SK-N-MC (cell line): Measurements from ENCODE around the gene CRTC3.
"Not testable (repeated sequence)": the region's sequence is repeated elsewhere in the genome, so short reads cannot be mapped to it uniquely, and the experiment has no call there.

Experiments used
- DNase-seq: peaks from one replicate; pipeline ENCODE4 v3.0.0-alpha.2; 2011; ENCODE audit warnings: low read depth, low spot score
- H3K27ac ChIP-seq: fragments of 200-600 bp; sonication (generic); 2 replicates; pipeline ENCODE4 v1.5.1; 2016; ENCODE audit warnings: mixed run types
- H3K36me3 ChIP-seq: fragments of 200-600 bp; sonication (generic); 2 replicates; pipeline ENCODE4 v1.6.1; 2017; ENCODE audit warnings: antibody characterized with exemption, low read length, mixed read lengths; ENCODE audit not compliant: insufficient read depth
- H3K4me3 ChIP-seq: fragments of 200-600 bp; sonication (generic); 2 replicates; pipeline ENCODE4 v1.5.1; 2016
- H3K9ac ChIP-seq: fragments of 200-600 bp; sonication (generic); 2 replicates; pipeline ENCODE4 v1.8.0; 2017; ENCODE audit warnings: mixed run types, mixed read lengths; ENCODE audit not compliant: insufficient read length
- H3K9me3 ChIP-seq: fragments of 200-600 bp; sonication (generic); 2 replicates; pipeline ENCODE4 v1.6.1; 2017; ENCODE audit warnings: low read depth, mild to moderate bottlenecking, antibody characterized with exemption, low read length, moderate library complexity, mixed read lengths
- EZH2 ChIP-seq: fragments of 200-600 bp; sonication (generic); IDR thresholded peaks from one replicate; pipeline ENCODE4 v1.6.1; 2017; ENCODE audit warnings: antibody characterized with exemption
- FOXP2 ChIP-seq: optimal IDR thresholded peaks from 2 replicates; pipeline ENCODE3; 2011; ENCODE audit warnings: mild to moderate bottlenecking, moderate library complexity; ENCODE audit not compliant: insufficient read depth; ENCODE audit errors: extremely low read length, control extremely low read depth
- POLR2AphosphoS5 ChIP-seq: IDR thresholded peaks from 2 replicates; pipeline ENCODE4 v1.6.1; 2012; ENCODE audit warnings: mild to moderate bottlenecking, low read depth, low read length, borderline replicate concordance

Gene CRTC3

DNA sequence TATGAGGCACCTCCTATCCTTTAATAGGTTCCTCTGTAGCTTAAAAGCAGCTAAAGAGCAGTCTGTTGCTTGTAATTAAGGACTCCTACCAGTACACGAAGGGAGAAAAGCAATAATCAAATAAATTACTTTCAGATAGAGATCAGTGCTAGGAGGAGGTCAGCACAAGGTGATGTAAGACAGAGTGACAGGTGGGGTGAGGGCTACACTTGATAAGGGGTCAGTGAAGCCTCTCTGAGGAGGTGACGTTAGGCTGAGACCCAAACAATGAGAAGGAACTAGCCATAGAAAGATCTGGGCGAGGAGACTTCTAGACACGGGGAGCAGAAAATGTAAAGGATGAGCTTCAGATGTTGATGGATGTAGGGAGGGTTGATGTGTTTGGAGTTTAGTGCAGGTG, 129.8 kb downstream of the CRTC3 start:
- DNase-seq = no peak
- TF ChIP-seq POLR2AphosphoS5 (no peak), EZH2 (no peak), FOXP2 (no peak)
- Histone ChIP-seq H3K27ac (no peak overlapping the region), H3K36me3 (no peaks in the 10 kb centered on the region), H3K4me3 (no peak overlapping the region), H3K9ac (no peak overlapping the region), H3K9me3 (no peaks in the 10 kb centered on the region)

- DNase-seq = no peak
- Histone ChIP-seq H3K9ac (no peak overlapping the region), H3K9me3 (no peaks in the 10 kb centered on the region), H3K4me3 (no peak overlapping the region), H3K27ac (no peak overlapping the region), H3K36me3 (no peaks in the 10 kb centered on the region)
- TF ChIP-seq POLR2AphosphoS5 (no peak), EZH2 (no peak), FOXP2 (no peak)
These were observed 130.7 kb downstream of the CRTC3 start for GRCh38 chr15:90660195-90660998.

- not testable (repeated sequence) for H3K36me3 ChIP-seq, H3K27ac ChIP-seq, H3K4me3 ChIP-seq, DNase-seq, H3K9me3 ChIP-seq, H3K9ac ChIP-seq
These were observed 131.2 kb downstream of the CRTC3 start for GRCh38 chr15:90660999-90661330.

DNA sequence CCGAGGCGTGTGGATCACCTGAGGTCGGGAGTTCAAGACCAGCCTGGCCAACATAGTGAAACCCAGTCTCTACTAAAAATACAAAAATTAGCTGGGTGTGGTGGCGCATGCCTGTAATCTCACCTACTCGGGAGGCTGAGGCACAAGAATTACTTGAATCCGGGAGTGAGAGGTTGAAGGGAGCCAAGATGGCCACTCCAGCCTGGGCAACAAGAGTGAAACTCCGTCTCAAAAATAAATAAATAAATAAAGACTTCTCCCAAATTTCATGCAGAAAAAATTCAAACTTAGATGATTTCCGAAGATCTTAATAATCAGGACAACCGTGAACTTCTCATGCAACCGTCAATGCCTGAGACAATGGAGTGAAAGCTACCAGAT, 134.3 kb downstream of the CRTC3 start:
- H3K9ac ChIP-seq, H3K4me3 ChIP-seq, H3K27ac ChIP-seq, H3K36me3 ChIP-seq, DNase-seq, H3K9me3 ChIP-seq: not testable (repeated sequence)

GRCh38 chr15:90664650-90665287, 135.0 kb downstream of the CRTC3 start:
- Histone ChIP-seq H3K4me3 (no peak overlapping the region), H3K9me3 (no peaks in the 10 kb centered on the region), H3K27ac (no peak overlapping the region), H3K36me3 (no peaks in the 10 kb centered on the region), H3K9ac (no peak overlapping the region)
- TF ChIP-seq POLR2AphosphoS5 = no peak
- no peak for TF ChIP-seq EZH2
- no peak for TF ChIP-seq FOXP2
- DNase-seq = no peak

DNA sequence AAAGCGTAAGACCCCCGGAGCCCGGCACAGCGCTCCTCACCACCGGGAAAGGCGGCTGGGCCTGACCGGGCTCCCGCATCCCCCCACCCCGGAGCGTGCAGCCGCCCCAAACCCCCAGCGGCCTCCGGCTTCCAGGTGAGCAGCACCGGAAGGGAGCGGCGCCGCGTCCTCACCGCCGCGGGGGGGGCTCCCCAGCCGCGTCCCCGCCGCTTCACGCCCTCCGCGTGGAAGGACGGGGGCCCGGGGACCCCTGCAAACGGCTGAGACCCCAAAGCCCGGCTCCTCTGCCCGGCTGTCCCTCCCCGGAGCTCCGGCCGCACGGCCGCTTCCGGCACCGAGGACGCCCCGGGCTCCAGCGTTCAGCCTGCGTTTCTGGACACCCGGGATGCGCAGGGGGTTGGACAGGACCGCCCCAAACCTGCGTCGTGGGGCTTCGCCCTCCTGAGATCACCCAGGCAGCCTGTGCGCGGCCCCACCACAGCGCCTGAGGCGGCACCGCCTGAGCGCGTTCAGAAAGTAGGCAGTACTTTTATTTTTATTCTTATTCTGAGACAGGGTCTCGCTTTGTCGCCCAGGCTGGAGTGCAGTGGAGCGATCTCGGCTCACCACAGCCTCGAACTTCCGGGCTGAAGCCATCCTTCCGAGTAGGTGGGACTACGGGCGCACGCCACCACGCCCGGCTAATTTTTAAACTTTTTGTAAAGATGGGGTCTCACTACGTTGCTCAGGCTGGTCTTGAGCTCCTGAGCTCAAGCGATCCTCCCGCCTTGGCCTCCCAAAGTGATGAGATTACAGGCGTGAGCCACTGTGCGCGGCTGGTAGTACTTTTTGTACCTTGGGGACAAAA, 135.8 kb downstream of the CRTC3 start:
- DNase-seq = no peak
- H3K9me3 ChIP-seq = no peaks in the 10 kb centered on the region
- TF ChIP-seq POLR2AphosphoS5 (no peak), FOXP2 (no peak), EZH2 (no peak)
- no peak overlapping the region for H3K9ac ChIP-seq
- H3K27ac ChIP-seq = no peak overlapping the region
- H3K36me3 ChIP-seq = no peaks in the 10 kb centered on the region
- H3K4me3 ChIP-seq = no peak overlapping the region

- TF ChIP-seq FOXP2 (no peak), EZH2 (no peak), POLR2AphosphoS5 (no peak)
- Histone ChIP-seq H3K4me3 (no peak overlapping the region), H3K27ac (no peak overlapping the region), H3K9ac (no peak overlapping the region), H3K9me3 (no peaks in the 10 kb centered on the region), H3K36me3 (no peaks in the 10 kb centered on the region)
- no peak for DNase-seq
These were observed 136.6 kb downstream of the CRTC3 start for GRCh38 chr15:90666135-90666909.

DNA sequence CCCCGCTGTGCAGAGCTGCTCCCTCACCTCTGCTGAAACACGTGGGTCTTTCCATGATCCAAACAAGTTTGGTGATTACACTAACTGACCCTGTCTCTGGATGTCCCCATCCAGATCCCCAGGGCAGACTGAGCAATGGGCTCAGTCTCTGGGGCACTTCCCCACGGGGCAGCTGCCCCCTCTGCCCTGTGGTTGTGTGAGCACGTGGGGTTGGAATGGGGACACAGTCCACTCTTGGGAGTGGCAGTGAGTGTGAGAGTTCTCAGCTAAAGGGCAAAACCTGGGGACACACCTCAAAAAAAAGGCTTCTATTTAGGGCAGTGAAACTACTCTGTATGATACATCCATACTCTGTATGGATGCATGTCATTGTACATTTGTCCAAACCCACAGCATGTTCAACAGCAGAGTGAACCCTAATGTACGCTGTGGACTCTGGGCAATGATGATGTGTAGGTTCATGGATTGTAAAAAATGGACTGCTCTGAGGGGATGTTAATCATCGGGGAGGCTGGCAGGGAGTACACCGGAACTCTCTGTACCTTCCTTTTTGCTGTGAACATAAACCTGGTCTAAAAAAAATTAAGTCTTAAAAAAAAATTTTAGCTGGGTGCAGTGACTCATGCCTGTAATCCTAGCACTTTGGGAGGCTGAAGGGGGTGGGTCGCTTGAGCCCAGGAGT, 137.5 kb downstream of the CRTC3 start:
- no peak overlapping the region for H3K9ac ChIP-seq
- DNase-seq = no peak
- H3K27ac ChIP-seq = no peak overlapping the region
- no peaks in the 10 kb centered on the region for H3K36me3 ChIP-seq
- no peak overlapping the region for H3K4me3 ChIP-seq
- no peaks in the 10 kb centered on the region for H3K9me3 ChIP-seq
- no peak for TF ChIP-seq EZH2
- no peak for TF ChIP-seq FOXP2
- TF ChIP-seq POLR2AphosphoS5 = no peak

- not testable (repeated sequence) for H3K36me3 ChIP-seq, H3K9me3 ChIP-seq, H3K4me3 ChIP-seq, H3K9ac ChIP-seq, DNase-seq
- H3K27ac ChIP-seq = peak overlapping the region; percentile 73; the same call in 1 of the 2 replicates
These were observed 138.1 kb downstream of the CRTC3 start for GRCh38 chr15:90667755-90668345.

DNA sequence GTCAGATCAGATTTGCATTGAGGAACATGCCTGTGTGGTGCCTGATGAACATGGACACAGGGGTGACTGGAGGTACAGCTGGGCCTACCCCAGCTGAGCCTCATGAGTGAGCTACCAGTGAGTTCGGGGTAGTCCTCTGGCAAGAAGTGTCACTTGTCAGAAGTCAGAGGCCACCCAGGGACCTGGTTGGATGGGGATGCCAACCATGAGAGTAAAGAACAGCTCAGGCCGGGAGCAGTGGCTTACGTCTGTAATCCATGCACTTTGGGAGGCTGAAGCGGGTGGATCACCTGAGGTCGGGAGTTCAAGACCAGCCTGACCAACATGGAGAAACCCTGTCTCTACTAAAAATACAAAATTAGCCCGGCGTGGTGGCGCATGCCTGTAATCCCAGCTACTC, 140.9 kb downstream of the CRTC3 start:
- H3K9ac ChIP-seq, H3K9me3 ChIP-seq, H3K27ac ChIP-seq, H3K4me3 ChIP-seq, H3K36me3 ChIP-seq, DNase-seq: not testable (repeated sequence)
